ENCODE data around the gene PLD3.

- TF ChIP-seq, protein P1, sequence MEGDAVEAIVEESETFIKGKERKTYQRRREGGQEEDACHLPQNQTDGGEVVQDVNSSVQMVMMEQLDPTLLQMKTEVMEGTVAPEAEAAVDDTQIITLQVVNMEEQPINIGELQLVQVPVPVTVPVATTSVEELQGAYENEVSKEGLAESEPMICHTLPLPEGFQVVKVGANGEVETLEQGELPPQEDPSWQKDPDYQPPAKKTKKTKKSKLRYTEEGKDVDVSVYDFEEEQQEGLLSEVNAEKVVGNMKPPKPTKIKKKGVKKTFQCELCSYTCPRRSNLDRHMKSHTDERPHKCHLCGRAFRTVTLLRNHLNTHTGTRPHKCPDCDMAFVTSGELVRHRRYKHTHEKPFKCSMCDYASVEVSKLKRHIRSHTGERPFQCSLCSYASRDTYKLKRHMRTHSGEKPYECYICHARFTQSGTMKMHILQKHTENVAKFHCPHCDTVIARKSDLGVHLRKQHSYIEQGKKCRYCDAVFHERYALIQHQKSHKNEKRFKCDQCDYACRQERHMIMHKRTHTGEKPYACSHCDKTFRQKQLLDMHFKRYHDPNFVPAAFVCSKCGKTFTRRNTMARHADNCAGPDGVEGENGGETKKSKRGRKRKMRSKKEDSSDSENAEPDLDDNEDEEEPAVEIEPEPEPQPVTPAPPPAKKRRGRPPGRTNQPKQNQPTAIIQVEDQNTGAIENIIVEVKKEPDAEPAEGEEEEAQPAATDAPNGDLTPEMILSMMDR (conservative IDR thresholded peaks at IDR 0.05; ENCODE audit: low read length): no peak
- TF ChIP-seq EZH2phosphoT487 (IDR thresholded peaks at IDR 0.05; ENCODE audit: borderline replicate concordance, low read depth, low read length): no peak
These were observed 76.3 kb downstream of the PLD3 start for GRCh38 chr19:40424637-40425449.
